HL-60 (cell line): ENCODE measurements around the gene ULBP1.
"Not testable (repeated sequence)": the region's sequence is repeated elsewhere in the genome, so short reads cannot be mapped to it uniquely, and the experiment has no call there.

ENCODE experiments used
- DNase-seq, 2 experiments: peaks; one replicate each; pipeline ENCODE4 v3.0.0-alpha.2; 2010 to 2020; ENCODE audit warnings: low read depth in 1 of 2, low spot score in 1 of 2
- H3K27ac ChIP-seq: fragments of 250-450 bp; sonication (Bioruptor Pico); replicated peaks from 2 replicates; pipeline ENCODE4 v1.5.1; 2020; ENCODE audit warnings: mild to moderate bottlenecking, moderate library complexity
- H3K27me3 ChIP-seq: fragments of 250-450 bp; sonication (Bioruptor Pico); 2 replicates; pipeline ENCODE4 v1.5.1; 2021; ENCODE audit warnings: mild to moderate bottlenecking, moderate library complexity; ENCODE audit not compliant: insufficient read depth, poor library complexity, severe bottlenecking
- H3K4me3 ChIP-seq: replicated peaks from 2 replicates; pipeline ENCODE4 v1.5.1; 2011; ENCODE audit warnings: mild to moderate bottlenecking, control low read depth, low read length; ENCODE audit not compliant: insufficient read depth
- CTCF ChIP-seq: IDR thresholded peaks from one replicate; pipeline ENCODE4 v1.5.1; 2011; ENCODE audit warnings: low read length, control low read depth, inconsistent platforms; ENCODE audit not compliant: insufficient read depth
- GABPA ChIP-seq: IDR thresholded peaks from 2 replicates; pipeline ENCODE4 v1.6.1; 2012; ENCODE audit warnings: low read depth
- POLR2AphosphoS5 ChIP-seq: IDR thresholded peaks from 2 replicates; pipeline ENCODE4 v1.6.1; 2012; ENCODE audit warnings: low read depth
- REST ChIP-seq: IDR thresholded peaks from 2 replicates; pipeline ENCODE4 v1.6.1; 2012; ENCODE audit warnings: low read depth; ENCODE audit not compliant: insufficient replicate concordance
- SPI1 ChIP-seq: IDR thresholded peaks from 2 replicates; pipeline ENCODE4 v1.6.1; 2012; ENCODE audit warnings: low read depth, mild to moderate bottlenecking, borderline replicate concordance

Gene ULBP1

DNA sequence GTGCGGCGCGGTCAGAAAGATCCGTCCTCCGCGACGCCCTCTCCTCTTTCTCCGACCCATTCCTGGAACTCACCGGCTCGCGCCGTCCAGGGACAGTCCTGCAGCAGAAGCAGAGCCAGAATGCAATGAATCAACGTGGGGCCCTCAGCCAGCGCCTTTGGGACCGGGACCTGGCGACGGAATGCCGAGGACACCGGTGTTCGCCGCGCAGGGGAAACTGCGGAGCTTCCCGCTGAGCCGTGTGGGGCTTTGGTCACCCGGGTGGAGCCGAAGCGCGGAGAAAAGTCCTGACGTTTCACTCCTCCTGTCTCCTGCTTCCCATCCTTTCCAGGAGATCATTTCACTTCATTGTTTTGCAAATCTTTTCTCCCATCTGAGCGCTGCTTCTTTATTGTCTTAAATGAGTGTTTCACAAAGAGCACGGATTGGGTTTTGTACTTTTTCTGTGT is 26.5 kb downstream of the ULBP1 start:
- Histone ChIP-seq H3K27me3 (peaks cover 72% of the 10 kb centered on the region), H3K4me3 (no peak overlapping the region), H3K27ac (no peak overlapping the region)
- no peak for DNase-seq
- TF ChIP-seq REST (no peak), POLR2AphosphoS5 (no peak), CTCF (no peak)

- no peak for TF ChIP-seq POLR2AphosphoS5
- no peak for TF ChIP-seq SPI1
- no peak for TF ChIP-seq GABPA
- TF ChIP-seq CTCF: no peak
- TF ChIP-seq REST: no peak
- peak overlapping the region; percentile 30 for H3K4me3 ChIP-seq
- no peak overlapping the region for H3K27ac ChIP-seq
- no peak for DNase-seq
- peaks cover 70% of the 10 kb centered on the region for H3K27me3 ChIP-seq
Observed at GRCh38 chr6:149990661-149991471, 27.1 kb downstream of the ULBP1 start.

DNA sequence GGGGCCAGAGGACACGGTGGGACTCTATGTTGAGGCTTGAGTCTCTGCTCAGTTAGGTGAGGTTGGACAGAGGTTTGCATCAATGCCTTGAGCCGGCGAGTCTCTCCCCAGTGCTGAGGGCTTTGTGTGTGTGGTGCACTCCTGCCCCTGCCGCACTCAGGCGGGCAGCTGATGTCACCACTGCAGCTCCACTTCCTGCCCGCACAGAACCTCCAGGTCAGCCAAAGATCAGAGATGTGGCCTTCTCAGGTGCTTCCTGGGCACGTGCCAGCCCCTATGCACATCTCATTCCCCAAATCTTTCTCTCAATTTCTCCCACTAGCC is 27.7 kb downstream of the ULBP1 start:
- H3K4me3 ChIP-seq, H3K27ac ChIP-seq, DNase-seq: not testable (repeated sequence)
- peaks cover 67% of the 10 kb centered on the region for H3K27me3 ChIP-seq

- no peak overlapping the region for H3K27ac ChIP-seq
- no peak for DNase-seq
- peaks cover 65% of the 10 kb centered on the region for H3K27me3 ChIP-seq
- H3K4me3 ChIP-seq: no peak overlapping the region
- TF ChIP-seq GABPA (no peak), CTCF (no peak), POLR2AphosphoS5 (no peak), REST (no peak), SPI1 (no peak)
Observed at GRCh38 chr6:149991838-149992237, 28.1 kb downstream of the ULBP1 start.
